HG03558 (cell line): ENCODE results near the gene RANBP3.
"Not testable (repeated sequence)": the region's sequence is repeated elsewhere in the genome, so short reads cannot be mapped to it uniquely, and the experiment has no call there.

Experiments
- ATAC-seq: cut with Tn5 transposase; IDR thresholded peaks from one replicate; pipeline ENCODE4 v1.9.1; 2021; ENCODE audit warnings: moderate number of reproducible peaks; ENCODE audit not compliant: unreplicated experiment; ENCODE audit errors: extremely low read depth

The RANBP3 gene

DNA sequence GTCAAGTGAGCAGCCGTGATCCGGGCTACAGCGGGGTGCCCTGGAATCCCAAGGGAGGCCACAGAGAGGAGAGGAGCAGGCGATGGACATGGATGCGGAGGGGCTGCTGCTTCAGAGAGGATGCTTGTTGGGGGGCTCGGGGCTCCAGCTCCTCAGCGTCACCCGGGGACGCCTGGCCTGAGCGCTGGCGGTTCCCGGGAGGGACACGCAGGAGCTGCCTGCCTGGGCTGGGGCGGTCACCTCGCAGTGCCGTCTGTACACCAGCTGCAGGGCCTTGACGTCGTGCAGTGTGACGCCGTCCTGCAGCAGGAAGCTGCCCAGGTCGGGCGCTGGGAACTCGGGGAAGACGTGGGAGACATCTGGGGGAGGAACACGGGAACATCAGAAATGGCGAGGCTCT is 29.9 kb upstream of the RANBP3 start:
- no peak for ATAC-seq

DNA sequence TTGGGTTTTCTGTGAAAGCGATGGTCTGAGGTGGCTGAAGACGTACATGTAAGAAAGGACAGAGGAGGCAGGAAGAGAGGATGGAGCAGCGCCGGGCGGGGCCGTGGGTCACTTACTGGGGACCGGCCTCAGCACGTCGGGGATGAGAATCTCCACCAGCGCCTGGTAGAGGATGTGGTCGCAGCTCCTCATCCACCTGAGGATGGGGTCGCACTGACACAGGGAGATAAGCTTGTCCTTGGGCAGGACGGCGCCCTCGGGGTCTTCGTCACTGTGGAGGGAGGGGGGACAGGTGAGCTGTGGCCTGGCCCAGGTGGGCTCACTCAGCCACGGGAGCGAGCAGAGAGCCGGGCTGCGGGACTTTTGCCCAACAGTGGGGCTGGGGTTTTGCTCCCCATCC is 29.0 kb upstream of the RANBP3 start:
- ATAC-seq = no peak

DNA sequence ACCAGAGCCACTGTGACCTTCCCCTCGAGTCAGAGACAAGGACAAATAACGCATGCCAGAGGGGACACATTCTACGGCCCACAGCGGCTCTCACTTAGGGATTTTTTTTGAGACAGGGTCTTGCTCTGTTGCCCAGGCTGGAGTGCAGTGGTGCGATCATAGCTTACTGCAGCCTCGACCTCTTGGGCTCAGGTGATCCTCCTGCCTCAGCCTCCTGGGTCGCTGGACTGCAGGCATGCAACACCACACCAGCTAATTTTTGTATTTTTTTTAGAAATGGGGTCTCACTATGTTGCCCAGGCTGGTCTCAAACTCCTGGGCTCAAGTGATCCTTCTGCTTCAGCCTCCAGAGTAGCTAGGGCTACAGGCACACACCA is 28.1 kb upstream of the RANBP3 start:
- not testable (repeated sequence) for ATAC-seq

DNA sequence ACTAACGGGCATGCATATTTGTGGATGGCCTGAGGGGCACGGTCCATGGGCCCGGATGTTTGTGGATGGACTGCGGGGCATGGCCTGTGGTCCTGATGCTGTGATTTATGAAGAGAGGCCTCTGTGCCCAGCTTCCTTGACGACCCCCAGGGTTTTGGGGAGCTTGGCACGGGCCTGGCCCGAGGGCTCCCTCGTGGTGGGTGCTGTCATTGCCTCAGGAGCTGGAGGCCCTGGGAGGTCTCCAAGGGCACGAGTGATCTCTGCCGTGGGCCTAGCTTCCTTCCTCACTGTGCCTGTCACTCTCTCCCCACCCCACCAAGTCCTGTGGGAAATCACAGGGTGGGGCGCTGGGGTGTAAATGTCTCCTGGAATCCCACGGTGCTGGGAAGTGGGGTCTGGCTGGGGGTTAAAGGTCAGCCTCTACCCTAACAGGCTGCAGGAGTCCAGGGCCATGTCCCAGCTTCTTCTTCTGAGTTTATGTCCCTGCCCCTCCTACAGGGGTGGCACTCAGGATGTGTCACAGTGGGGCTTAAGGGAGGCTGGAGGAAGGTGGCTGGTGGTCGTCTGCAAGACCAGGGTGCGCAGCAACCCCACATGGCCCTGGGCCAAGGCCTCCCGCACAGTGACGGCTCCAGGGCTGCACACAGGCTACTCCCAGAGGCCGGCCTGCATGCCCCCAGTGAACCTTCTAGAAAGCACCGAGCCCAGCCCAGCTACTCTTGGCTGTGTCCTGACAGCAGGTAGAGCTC is 27.6 kb upstream of the RANBP3 start:
- ATAC-seq = no peak

DNA sequence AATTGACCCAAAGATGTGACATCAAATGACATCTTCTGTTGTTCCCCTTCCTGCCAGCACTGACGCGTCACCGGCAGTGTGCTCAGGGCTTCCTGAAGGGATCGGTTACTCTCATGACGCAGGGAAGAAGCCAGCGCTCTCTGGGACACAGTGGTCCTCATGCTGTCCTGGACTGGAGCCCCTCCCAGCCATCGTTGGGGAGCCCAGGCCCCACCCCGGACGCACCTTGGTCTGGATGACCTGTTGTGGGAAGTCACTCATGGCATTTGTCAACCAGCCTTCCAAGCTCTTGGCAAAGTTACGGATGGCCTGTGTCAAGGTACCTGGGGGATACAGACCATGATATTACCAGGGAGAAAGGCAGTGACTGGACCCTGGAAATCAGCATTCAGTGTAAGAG is 26.0 kb upstream of the RANBP3 start:
- ATAC-seq = no peak

DNA sequence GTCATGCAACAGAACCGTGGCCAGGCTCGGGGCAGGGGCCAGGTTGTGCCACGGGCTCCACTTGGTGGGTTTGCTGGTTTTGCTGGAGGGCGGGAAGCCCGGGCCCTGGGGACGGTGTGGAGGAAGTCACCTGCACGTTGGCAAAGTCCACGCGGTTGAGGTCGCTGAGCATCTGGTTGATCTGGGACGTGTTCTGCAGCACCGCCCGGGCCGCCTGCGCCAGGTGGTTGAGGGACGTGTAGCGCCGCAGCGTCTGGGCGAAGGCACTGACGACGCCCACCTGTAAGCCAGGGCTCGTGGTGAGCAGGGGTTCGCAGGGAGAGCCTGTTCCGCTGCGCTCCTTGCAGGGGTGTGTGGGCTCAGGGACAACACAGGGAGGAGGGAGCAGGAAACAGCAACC is 24.7 kb upstream of the RANBP3 start:
- ATAC-seq = no peak

DNA sequence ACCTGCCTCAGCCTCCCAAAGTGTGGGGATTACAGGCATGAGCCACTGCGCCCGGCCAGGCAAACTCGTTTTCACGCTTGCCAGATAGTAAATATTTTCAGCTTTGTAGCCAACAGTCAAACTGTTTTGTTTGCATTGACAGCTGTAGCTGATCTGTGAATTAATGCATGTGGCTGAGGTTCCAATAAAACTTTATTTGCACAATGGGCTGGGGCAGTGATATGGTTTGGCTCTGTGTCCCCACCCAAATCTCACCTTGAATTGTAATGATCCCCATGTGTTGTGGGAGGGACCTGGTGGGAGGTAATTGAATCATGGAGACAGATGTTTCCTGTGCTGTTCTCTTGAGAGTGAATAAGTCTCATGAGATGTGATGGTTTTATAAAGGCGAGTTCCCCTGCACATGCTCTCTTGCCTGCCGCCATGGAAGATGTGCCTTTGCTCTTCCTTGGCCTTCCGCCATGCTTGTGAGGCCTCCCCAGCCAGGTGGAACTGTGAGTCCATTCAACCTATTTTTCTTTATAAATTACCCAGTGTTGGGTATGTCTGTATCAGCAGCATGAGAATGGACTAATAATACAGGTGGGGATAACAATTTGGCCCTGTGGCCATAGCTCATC is 22.4 kb upstream of the RANBP3 start:
- ATAC-seq = no peak

DNA sequence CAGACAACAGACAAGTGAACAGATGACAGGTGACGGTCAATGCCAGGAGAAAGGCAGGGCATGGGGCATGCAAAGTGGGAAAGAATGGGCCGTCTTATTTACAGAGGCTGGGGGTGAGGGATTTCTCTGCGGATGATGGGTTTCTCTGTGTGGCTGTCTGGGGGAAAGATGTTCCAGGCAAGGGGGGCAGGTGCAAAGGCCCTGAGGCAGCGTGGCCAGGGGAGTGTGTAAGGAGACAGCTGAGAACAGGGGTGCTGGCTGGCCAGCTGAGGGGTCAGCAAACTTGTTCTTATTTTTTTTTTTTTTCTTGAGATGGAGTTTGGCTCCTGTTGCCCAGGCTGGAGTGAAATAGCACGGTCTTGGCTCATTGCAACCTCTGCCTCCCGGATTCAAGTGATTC is 21.8 kb upstream of the RANBP3 start:
- no peak for ATAC-seq

DNA sequence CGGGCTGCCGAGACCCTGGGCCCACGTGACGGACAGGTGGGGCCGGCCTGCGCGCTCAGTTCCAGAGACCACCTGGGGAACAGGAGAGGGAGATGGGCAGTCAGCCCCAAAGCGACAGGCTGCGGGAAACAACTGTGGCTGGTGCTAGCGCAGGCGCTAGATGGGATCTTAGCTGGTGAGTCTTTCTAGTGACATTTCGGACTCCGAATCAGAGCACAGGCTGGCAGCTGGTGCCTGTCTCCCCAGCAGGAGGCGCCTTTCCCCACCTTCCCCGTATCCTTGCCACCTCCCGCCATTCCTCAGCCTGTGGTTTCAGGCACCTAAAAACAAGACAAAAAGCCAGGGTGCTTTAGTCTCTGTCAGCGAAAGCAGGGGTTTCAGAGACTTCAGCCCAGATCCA is 19.4 kb upstream of the RANBP3 start:
- no peak for ATAC-seq

DNA sequence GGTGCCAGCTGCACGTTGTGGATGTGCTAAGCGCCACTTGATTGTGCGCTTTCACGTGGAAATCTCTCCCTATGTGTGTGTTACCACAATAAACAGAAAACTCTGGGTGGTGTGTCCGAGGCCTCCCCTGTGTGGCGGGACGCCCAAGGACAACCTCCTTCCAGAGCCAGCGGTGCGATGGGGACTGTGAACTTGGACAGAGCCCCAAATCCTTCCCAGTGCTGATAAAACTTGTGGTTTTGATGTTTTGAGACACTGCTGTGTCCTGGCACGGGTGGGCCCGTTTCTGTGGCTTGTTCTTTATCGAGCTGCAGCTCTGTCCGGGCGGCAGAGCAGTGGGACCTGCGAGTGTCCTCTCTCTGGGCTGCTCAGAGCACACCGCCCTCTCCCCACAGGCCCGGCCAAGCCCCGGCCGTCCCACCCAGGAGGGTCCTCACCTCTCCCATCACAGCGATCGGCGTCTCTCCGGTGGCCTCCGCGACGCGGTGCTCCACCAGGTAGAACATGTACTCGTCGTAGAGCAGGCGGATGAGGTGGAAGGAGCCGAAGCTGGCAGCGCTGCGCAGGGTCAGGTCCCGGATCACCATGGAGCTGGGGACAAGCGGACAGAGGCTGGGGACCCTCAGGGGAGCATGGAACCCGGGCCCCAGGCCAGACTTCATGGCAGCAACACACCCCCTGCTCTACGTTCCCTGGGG is 18.8 kb upstream of the RANBP3 start:
- ATAC-seq = no peak

DNA sequence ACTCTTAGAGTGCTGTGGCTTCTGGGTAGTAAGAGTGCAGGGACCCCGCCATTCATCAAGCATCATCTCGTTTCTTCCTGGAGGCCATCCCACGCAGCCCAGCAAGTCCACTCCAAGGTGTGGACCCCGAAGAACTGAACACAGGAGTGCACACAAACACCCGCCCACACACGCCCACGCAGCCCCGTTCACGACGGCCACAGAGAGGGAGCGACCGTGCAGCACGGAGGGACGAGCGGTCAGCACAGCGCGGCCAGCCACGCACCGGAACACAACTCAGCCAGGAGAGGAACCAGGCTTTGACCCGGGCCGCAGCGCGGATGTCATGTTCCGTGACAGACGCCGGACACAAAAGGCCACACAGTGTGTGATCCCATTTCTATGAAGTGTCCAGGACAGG is 18.2 kb upstream of the RANBP3 start:
- no peak for ATAC-seq

DNA sequence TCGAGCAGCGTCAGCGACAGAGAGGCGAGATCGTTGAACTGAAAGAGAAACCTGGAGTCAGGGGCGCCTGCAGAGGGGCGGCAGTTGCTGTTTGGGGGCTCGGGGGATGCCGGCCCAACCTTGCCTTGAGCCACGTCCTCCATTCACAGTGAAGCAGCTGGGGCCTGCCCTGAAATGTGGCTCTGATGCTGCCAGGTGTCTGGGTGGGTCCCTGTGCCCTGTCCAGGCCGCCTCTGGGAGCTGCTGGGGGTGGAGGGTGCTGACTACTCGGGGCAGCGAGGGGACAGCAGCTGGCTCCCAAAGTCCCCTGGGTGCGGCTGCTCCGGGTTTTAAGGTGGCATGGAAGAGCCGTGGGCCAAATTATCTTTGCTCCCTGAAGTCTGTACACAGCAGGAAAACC is 17.7 kb upstream of the RANBP3 start:
- no peak for ATAC-seq

DNA sequence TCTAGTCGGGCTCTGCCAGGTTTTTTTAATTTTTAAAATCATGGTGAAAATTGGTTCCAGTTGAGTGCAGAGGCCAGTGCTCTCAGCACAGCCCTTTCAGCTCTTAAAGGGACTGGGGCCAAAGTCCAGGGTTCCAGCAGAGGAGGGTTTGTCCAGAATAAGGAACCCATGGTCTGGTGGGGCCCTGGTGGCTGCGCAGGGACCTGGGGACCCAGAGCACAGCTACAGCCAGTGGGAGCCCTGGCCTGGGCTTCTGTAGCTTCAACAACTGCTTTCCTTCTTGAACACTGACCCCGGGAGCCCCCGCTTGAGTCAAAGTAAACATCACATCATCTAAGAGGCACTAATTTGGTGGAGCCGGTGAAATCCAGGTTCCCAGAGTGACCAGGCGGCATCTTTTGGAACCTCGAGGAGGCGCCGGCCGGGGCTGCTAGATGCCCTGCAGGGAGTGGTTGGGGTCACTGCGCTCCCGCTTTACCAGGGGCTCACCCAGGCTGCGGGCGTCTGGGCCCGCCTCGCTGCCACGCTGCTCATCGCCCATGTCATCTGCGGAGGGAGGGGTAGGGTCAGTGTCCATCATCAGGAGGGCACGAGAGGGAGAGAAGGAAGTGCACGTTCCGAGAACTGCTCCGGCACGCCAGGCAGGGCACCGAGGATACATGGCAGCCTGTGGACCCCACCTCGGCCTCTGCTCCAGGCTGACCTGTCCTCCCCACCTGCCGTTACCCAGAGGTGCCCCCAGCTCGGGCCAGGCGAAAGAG is 16.6 kb upstream of the RANBP3 start:
- ATAC-seq = no peak

DNA sequence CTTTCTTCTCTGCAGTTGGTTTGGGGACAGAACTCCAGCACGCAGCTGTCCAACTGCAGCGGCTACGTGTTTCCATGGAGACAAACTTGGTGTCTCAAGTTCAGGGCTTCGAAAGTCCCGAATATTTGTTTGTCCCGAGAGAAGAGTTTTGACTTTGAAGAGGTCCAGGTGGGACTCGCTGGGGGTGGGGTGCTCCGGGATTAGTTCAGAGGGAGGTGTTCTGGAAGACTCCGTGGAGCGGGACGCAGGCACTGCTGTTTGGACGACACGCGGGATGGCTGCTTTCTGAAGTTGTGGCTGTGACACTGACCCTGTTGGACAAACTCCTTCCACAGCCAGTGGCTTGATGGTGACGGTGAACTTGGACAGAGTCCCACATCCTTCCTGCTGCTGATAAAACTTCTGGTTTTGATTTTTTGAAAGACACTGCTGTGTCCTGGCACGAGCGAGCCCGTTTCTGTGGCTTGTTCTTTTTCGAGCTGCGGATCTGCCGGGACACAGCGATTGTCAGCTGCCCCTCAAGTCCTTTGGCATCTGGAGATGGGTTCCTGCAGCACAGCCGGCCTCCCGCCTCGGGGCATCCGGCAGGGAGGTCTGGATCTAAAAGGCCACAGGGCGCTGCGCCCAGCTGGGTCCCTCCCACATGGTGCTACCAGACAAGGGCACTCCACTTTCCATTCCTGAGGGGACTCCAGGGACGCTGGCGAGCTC is 15.9 kb upstream of the RANBP3 start:
- no peak for ATAC-seq

DNA sequence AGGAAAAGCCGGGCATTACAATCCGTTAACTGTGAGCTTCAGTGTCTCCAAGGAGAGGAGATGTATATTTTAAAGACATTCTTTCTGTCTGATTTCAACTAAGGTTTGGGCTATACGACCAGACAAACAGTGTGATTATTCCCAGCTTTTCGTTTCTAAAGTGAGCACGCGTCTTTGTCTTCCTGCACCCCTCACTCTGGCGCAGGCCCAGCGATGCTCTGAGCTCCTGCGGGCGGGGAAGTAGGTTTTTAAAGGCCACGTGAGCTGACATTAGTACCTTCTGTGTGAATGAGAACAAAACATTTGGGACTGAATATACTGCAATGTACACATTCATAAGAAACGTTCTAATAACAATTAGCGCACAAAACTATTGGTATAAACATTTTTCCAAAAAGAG is 15.3 kb upstream of the RANBP3 start:
- no peak for ATAC-seq

DNA sequence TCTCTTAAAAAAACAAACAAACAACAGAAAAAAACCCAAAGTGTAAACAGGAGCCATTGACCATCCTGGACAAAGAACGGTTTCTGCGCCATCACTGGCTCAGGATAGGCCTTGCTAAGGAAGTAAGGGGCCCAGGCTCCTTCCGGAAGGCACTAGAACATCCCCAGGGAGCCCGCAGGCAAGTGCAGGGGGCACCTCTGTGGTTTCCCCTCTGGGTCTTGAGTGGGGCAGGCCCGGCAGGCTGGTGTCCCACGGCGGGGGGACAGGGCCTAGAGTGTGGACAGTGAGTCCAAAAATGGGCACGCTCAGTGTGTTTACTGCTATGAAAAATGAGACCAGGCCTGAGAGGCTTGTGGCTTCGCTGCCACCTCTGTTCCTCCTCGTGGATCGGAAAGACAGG is 14.8 kb upstream of the RANBP3 start:
- ATAC-seq = no peak

DNA sequence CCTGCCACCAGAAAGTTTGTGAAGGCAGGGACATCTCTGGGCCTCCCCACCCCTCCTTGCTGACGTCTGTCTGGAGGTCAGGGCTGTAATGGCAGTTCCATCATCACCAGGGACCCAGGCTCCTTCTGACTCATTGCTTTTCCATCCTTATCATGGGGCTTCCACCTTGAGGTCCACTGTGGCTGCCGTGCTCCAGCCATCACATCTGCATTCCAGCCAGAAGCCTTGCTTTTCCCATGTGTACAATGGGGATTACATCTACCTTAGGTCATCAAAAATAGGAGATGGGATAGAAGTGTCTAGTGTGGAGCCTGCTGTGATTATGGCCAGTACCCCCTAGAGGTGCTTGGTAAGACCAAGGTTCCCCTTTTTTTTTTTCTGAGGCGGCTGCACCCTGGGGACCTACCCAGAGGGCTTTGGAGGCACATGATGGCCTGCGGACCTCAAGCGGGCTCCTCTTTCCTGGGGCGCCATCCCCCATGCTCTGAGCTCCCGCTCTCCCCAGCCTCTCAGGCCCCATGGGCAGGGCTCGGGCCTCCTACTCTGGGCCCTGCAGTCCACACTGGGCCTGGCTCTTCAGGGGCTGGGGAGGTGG is 13.4 kb upstream of the RANBP3 start:
- ATAC-seq = no peak

DNA sequence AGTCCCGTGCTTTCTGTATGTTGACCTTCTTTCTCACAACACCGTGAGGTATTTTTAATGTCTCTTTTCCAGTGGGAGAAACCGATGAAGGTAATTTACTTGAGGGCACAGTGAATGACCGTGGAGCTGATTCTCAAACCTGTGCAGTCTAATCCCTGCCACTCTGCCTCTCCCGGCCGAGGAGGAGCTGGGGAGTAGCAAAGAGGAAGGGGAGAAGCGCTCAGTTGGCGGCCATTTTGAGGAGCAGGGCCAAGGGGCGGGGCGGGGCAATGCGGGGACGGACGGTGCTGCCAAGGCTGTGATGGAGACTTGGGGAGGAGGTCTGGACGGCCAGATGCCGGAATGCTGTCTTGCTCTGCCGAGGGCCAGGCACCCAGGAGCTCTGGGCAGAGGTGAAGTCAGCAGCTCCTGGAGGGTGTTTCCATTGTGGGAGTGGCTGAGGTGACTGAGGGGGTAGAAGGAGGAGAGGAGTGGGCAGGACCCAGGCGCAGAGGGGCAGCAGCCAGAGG is 12.4 kb upstream of the RANBP3 start:
- ATAC-seq = no peak

DNA sequence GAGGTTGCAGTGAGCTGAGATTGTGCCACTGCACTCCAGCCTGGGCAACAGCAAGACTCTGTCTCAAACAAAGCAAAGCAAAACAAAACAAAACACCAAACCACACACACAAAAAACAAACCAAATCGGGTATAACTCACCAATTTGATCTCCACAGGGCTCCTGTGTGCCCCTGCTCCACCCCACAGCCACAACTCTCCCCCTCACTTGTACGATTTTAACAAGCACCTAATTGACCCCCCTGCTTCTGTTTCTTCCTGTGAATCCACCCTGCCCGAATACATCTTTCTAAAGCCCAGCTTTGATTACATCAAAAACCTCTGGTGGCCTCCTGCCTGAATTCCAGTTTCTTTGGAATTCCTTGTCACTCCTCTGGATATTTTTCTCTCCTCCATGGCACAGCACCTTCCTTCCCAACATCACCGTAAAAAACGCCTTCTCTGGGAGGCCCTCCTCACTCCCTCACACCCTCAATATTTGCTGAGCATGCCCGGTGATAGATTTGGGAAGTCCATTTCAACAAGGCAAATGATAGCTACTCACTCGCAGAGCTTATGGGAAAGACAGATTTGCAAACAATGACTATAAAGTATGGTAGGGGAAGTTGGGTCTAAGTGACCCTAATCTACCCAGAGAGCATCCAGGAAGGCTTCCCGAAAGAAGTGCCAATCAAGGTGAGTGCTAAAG is 11.6 kb upstream of the RANBP3 start:
- ATAC-seq = no peak
